GM13977 (cell line): ENCODE results near the gene ALKBH4.
A peak's percentile ranks its signal among the peaks of the same experiment; 100 is the strongest.

Experiments
- DNase-seq: peaks from one replicate; pipeline ENCODE4 v3.0.0; 2012; ENCODE audit warnings: low spot score
- in situ Hi-C: fragments of 300-500 bp; cut with MboI; formaldehyde crosslinking; loops from one replicate; pipeline ENCODE4 v1.12.0; 2022; ENCODE audit warnings: low sequenced_read_pairs, low pct_unique_long_range_greater_than_20kb, mixed read lengths, inconsistent platforms; ENCODE audit not compliant: unreplicated experiment
- TF ChIP-seq, protein P1 (sequence below): IDR thresholded peaks from 2 replicates; pipeline ENCODE4 v1.5.1; 2012; ENCODE audit warnings: mild to moderate bottlenecking, control low read depth; ENCODE audit not compliant: insufficient read depth; ENCODE audit errors: extremely low read depth, missing control alignments

Gene ALKBH4

DNA sequence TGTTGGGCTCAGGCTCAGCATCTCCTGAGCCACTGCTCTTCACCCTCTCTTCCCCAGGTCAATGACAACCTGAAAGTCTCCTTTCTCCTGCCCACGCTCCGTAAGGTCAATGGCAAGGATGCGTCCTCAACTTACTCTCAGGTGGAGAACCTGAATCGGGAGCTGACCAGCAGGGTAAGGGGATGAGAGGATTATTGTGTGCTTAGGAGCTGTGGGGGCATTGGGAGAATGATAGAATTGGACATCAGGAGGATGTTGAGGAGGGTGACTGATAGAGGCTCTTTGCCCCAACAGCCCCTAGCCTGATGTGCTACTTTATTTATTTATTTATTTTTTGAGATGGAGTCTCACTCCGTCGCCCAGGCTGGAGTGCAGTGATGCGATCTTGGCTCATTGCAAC is 1.4 kb upstream of the ALKBH4 start:
- in situ Hi-C loops: loop anchor here (5.0 kb wide), 1 partner anchor 64 kb away; no protein-coding TSS in a partner anchor
- TF ChIP-seq, protein P1, sequence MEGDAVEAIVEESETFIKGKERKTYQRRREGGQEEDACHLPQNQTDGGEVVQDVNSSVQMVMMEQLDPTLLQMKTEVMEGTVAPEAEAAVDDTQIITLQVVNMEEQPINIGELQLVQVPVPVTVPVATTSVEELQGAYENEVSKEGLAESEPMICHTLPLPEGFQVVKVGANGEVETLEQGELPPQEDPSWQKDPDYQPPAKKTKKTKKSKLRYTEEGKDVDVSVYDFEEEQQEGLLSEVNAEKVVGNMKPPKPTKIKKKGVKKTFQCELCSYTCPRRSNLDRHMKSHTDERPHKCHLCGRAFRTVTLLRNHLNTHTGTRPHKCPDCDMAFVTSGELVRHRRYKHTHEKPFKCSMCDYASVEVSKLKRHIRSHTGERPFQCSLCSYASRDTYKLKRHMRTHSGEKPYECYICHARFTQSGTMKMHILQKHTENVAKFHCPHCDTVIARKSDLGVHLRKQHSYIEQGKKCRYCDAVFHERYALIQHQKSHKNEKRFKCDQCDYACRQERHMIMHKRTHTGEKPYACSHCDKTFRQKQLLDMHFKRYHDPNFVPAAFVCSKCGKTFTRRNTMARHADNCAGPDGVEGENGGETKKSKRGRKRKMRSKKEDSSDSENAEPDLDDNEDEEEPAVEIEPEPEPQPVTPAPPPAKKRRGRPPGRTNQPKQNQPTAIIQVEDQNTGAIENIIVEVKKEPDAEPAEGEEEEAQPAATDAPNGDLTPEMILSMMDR: no peak
- peak; percentile 35 for DNase-seq

DNA sequence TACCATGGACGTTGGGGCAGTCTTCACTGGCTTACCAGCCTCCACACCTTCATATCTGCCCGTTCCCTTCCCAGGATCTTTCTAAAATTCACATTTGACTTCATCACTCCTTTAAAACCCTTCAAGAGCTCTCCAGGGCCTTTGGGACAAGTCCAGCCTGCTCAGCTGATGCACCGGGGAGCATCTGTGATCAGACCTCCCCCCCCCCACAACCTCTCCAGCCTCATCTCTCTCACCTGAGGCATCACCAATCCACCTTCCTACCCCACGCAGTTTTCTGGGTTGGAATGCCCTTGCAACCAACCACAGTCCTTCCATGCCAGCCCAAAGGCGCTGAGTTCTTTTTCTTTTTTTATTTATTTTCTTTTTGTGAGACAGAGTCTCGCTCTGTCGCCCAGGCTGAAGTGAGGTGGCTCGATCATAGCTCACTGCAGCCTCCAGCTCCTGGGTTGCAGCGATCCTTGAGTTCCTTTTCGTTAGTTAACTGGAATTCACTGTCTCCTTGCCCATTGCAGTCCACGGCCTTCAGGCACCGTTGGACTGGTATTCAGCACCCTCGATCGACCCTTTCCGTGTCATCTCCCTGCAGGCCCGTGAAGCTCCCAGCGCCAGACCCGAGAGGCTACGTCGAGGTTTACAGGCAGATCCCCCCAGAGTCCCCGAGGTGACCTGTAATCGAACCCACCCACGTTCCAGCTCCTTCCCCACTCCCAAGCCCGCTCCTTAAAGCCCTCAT is 654 bp downstream of the ALKBH4 start:
- TF ChIP-seq, protein P1: no peak
- in situ Hi-C loops: no loop called here
- peak; percentile 54 for DNase-seq

- DNase-seq: peak; percentile 20
- in situ Hi-C loops: no loop called here
- TF ChIP-seq, protein P1: no peak
These were observed 4.2 kb downstream of the ALKBH4 start for GRCh38 chr7:102460467-102460866.

DNA sequence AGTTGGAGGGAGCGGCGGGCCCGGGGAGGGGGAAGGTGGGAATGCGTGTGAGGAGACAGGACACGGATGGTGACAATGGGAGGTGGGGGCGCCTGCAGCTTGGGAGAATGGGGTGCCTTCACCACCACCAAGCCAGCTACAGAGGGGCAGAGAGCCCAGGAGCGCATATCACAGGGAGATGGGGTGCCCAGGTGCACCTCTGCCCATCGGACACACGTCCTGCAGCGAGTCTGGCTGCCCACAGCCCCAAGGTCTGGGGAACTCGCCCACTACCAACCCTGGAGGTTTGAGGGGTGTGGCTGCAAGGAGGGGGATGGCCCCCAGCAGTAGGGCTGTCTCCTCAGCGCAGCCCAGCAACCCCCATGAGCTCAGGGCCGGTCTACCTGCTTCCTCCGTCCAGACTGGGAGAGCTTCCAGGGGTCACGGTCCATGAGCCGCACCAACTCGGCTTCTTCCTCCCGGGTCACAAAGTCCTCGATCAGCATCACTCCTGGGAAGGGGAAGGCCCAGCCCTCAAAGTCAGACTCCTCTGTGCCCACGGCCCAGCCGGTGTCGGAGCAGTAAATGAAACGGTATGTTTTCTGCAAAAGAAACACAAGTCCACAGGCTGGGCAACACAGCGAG is 5.3 kb downstream of the ALKBH4 start:
- in situ Hi-C loops: no loop called here
- TF ChIP-seq, protein P1: no peak
- DNase-seq: peak; percentile 15

DNA sequence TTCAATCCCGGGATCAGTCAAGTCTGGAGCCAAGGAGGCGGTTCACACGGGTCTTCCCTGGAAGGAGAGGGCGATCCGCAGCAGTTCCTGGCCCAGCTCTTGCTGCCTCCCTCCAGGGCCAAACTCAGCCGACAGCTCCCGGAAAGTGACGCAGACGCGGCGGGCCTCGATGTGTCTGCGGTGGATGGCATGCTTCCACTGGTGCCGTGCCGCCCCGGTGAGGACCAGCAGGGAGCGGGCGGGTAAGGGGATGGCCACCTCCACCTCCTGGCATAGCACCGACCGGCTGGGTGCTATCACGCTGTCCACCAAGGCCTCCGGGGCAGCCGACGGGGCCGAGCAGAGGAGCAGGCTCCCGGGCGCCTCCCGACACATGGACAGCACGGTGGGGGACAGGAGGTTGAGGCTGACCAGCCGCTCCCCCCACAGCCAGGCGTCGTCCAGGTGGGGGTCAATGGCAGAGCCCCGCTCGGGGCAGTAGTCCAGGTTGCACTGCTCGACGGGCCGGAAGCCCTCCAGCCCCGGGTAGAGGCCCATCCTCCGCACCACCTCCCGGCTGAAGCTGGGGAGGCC is 7.2 kb downstream of the ALKBH4 start:
- TF ChIP-seq, protein P1: no peak
- in situ Hi-C loops: no loop called here
- DNase-seq: peak; percentile 17

- DNase-seq: peak; percentile 12
- in situ Hi-C loops: no loop called here
- TF ChIP-seq, protein P1: no peak
These were observed 8.3 kb downstream of the ALKBH4 start for GRCh38 chr7:102456327-102456726.
